GM12878 (cell line): ENCODE data around the gene PRR5L. TPM values are rescaled to one million over a fixed set of nuclear protein-coding genes. Genes with fewer than 3 reads are reported as not detected.

Experiments
- ATF3 ChIP-seq: IDR thresholded peaks from 2 replicates; pipeline ENCODE4 v1.6.1; 2011; ENCODE audit warnings: low read depth, mild to moderate bottlenecking, low read length, moderate library complexity, borderline replicate concordance; ENCODE audit errors: extremely low read depth
- BHLHE40 ChIP-seq, 2 experiments: fragments of 450-650 bp in 1 of 2; IDR thresholded peaks; 2 replicates each; pipeline ENCODE4 v1.6.1; 2011 to 2017; ENCODE audit warnings: low read depth in 2 of 2, borderline replicate concordance in 1 of 2, improper control_type of control experiment in 1 of 2, low read length in 1 of 2, mild to moderate bottlenecking in 1 of 2
- EED ChIP-seq: sonication (generic); IDR thresholded peaks from 2 replicates; pipeline ENCODE4 v1.6.1; 2016; ENCODE audit warnings: antibody characterized with exemption, low read depth
- EGR1 ChIP-seq, 2 experiments: IDR thresholded peaks; 1 replicate in 1 of 2; 2 replicates in 1 of 2; pipeline ENCODE4 v1.6.1; 2011 to 2012; ENCODE audit warnings: low read depth in 2 of 2, low read length in 2 of 2, borderline replicate concordance in 1 of 2, mild to moderate bottlenecking in 1 of 2, moderate library complexity in 1 of 2
- EZH2 ChIP-seq: IDR thresholded peaks from 2 replicates; pipeline ENCODE4 v1.6.1; 2012; ENCODE audit warnings: low read depth, mild to moderate bottlenecking, control low read depth, inconsistent platforms, low read length, borderline replicate concordance; ENCODE audit not compliant: control insufficient read depth
- HDAC6 ChIP-seq: fragments of 200-600 bp; sonication (generic); IDR thresholded peaks from one replicate; pipeline ENCODE4 v1.8.0; 2017; ENCODE audit warnings: antibody characterized with exemption; ENCODE audit not compliant: unreplicated experiment
- JUNB ChIP-seq: IDR thresholded peaks from 2 replicates; pipeline ENCODE4 v1.6.1; 2016; ENCODE audit warnings: antibody characterized with exemption, mild to moderate bottlenecking
- MTA2 ChIP-seq: fragments of 450-650 bp; IDR thresholded peaks from 2 replicates; pipeline ENCODE4 v1.6.1; 2016; ENCODE audit warnings: low read depth, mild to moderate bottlenecking, moderate library complexity
- MYB ChIP-seq: fragments of 150-350 bp; IDR thresholded peaks from 2 replicates; pipeline ENCODE4 v1.6.1; 2014; ENCODE audit warnings: mild to moderate bottlenecking, low read depth, low read length, borderline replicate concordance
- NR2F1 ChIP-seq: fragments of 450-650 bp; conservative IDR thresholded peaks from 2 replicates; pipeline ENCODE4 v1.6.1; 2017; ENCODE audit warnings: mild to moderate bottlenecking
- POLR2A ChIP-seq: IDR thresholded peaks from 2 replicates; pipeline ENCODE4 v1.6.1; 2011; ENCODE audit warnings: low read depth, mild to moderate bottlenecking, low read length
- RAD21 ChIP-seq: IDR thresholded peaks from 2 replicates; pipeline ENCODE4 v1.6.1; 2011; ENCODE audit warnings: mild to moderate bottlenecking, low read depth, low read length, moderate library complexity; ENCODE audit not compliant: insufficient read depth
- RAD51 ChIP-seq: fragments of 450-650 bp; IDR thresholded peaks from 2 replicates; pipeline ENCODE4 v1.6.1; 2016; ENCODE audit warnings: moderate library complexity, mild to moderate bottlenecking, inconsistent platforms
- RB1 ChIP-seq: fragments of 450-650 bp; formaldehyde crosslinking; IDR thresholded peaks from 2 replicates; pipeline ENCODE4 v1.6.1; 2017; ENCODE audit warnings: mild to moderate bottlenecking, borderline replicate concordance
- RBBP5 ChIP-seq: fragments of 200-600 bp; sonication (generic); conservative IDR thresholded peaks from 2 replicates; pipeline ENCODE4 v1.6.1; 2016
- SMC3 ChIP-seq: IDR thresholded peaks from 2 replicates; pipeline ENCODE4 v1.6.1; 2011; ENCODE audit warnings: low read length, improper control_type of control experiment, borderline replicate concordance
- SRF ChIP-seq, 2 experiments: IDR thresholded peaks; 2 replicates each; pipeline ENCODE4 v1.6.1; 2011; ENCODE audit warnings: low read depth in 2 of 2, low read length in 2 of 2, mild to moderate bottlenecking in 1 of 2, moderate library complexity in 1 of 2
- STAT1 ChIP-seq: fragments of 450-650 bp; conservative IDR thresholded peaks from 2 replicates; pipeline ENCODE4 v1.6.1; 2014; ENCODE audit warnings: antibody characterized with exemption, mild to moderate bottlenecking
- SUZ12 ChIP-seq: fragments of 200-600 bp; sonication (generic); IDR thresholded peaks from one replicate; pipeline ENCODE4 v1.6.1; 2018; ENCODE audit warnings: antibody characterized with exemption, mild to moderate bottlenecking; ENCODE audit not compliant: unreplicated experiment
- TAF1 ChIP-seq: IDR thresholded peaks from 2 replicates; pipeline ENCODE4 v1.6.1; 2011; ENCODE audit warnings: mild to moderate bottlenecking, low read depth, low read length, borderline replicate concordance
- ZNF207 ChIP-seq: fragments of 450-650 bp; IDR thresholded peaks from 2 replicates; pipeline ENCODE4 v1.6.1; 2014; ENCODE audit warnings: antibody characterized with exemption, mild to moderate bottlenecking, borderline replicate concordance
- ZNF24 ChIP-seq: fragments of 450-650 bp; IDR thresholded peaks from 2 replicates; pipeline ENCODE4 v1.6.1; 2017; ENCODE audit warnings: antibody characterized with exemption, mild to moderate bottlenecking
- polyA plus RNA-seq, 11 experiments: library from polyadenylated mRNA; depleted of rRNA in 4 of 11; unstranded in 6 of 11; stranded (reverse) in 5 of 11; fragments of >200 nt; fragmentation: Nextera tagmentation in 4 of 11; fragmentation: Illumina TruSeq in 1 of 11; extraction: Ambion mirVana in 4 of 11; extraction: Trizol in 1 of 11; gene quantifications; 1 replicate in 1 of 11; 2 replicates in 10 of 11; pipeline versions ENCODE4 v1.2.1 to v1.2.3, GENCODE V29; 2011 to 2016; ENCODE audit warnings: inconsistent platforms in 2 of 11, missing spikeins in 2 of 11, low read depth in 1 of 11
- total RNA-seq, 4 experiments: library from RNA; depleted of rRNA in 3 of 4; stranded (reverse); fragments of >200 nt in 3 of 4; fragmentation: Illumina TruSeq in 1 of 4; extraction: Trizol in 1 of 4; gene quantifications; 2 replicates each; pipeline versions ENCODE4 v1.2.1 to v1.2.3, GENCODE V29; 2013 to 2021
- TF ChIP-seq, protein P1 (sequence below): fragments of 450-650 bp; IDR thresholded peaks from 2 replicates; pipeline ENCODE4 v1.6.1; 2018; ENCODE audit warnings: borderline replicate concordance, mild to moderate bottlenecking; ENCODE audit not compliant: partially characterized antibody
- TF ChIP-seq, protein P2 (sequence below): IDR thresholded peaks from 2 replicates; pipeline ENCODE4 v1.6.1; 2011; ENCODE audit warnings: borderline replicate concordance, low read depth, mild to moderate bottlenecking, moderate library complexity, mixed read lengths, low read length; ENCODE audit not compliant: insufficient read depth; ENCODE audit errors: extremely low read length
- TF ChIP-seq, protein P3 (sequence below): IDR thresholded peaks from 2 replicates; pipeline ENCODE4 v1.6.1; 2011; ENCODE audit warnings: borderline replicate concordance, low read depth, mild to moderate bottlenecking, moderate library complexity, low read length; ENCODE audit not compliant: insufficient read depth, poor library complexity, severe bottlenecking

Gene PRR5L
- total and polyA plus RNA-seq, 10 of the 15 experiments (the other 5 are each of a cell fraction or from before 2014, with no cell fraction given): 0.11 to 4.2 (median 0.67) TPM; not detected in 1

GRCh38 chr11:36289226-36289852 lies 6.7 kb upstream of the PRR5L start, which contains the start of gene COMMD9 (continued):
- TF ChIP-seq RAD51: peak; percentile 100
- TF ChIP-seq JUNB: no peak
- TF ChIP-seq BHLHE40 (IDR thresholded peaks at IDR 0.05; ENCODE audit: borderline replicate concordance in 1 of 2, low read depth in 2 of 2, low read length in 1 of 2): peak in 1 of 2 experiments; percentile 87; a peak in 3 of 4 replicates
- TF ChIP-seq EED: no peak
- TF ChIP-seq, protein P1, sequence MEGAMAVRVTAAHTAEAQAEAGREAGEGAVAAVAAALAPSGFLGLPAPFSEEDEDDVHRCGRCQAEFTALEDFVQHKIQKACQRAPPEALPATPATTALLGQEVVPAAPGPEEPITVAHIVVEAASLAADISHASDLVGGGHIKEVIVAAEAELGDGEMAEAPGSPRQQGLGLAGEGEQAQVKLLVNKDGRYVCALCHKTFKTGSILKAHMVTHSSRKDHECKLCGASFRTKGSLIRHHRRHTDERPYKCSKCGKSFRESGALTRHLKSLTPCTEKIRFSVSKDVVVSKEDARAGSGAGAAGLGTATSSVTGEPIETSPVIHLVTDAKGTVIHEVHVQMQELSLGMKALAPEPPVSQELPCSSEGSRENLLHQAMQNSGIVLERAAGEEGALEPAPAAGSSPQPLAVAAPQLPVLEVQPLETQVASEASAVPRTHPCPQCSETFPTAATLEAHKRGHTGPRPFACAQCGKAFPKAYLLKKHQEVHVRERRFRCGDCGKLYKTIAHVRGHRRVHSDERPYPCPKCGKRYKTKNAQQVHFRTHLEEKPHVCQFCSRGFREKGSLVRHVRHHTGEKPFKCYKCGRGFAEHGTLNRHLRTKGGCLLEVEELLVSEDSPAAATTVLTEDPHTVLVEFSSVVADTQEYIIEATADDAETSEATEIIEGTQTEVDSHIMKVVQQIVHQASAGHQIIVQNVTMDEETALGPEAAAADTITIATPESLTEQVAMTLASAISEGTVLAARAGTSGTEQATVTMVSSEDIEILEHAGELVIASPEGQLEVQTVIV: no peak
- TF ChIP-seq SMC3: no peak
- peak; percentile 92 for TF ChIP-seq TAF1
- no peak for TF ChIP-seq MTA2
- TF ChIP-seq EGR1 (IDR thresholded peaks at IDR 0.05; ENCODE audit: borderline replicate concordance in 1 of 2, low read depth in 2 of 2, low read length in 2 of 2): peak in 1 of 2 experiments; percentile 12; a peak in 1 of 3 replicates
- 0 out of 2 replicates have a peak, but pooled peaks have one; percentile 54 for TF ChIP-seq ZNF207
- TF ChIP-seq ATF3: peak; percentile 99
- no peak for TF ChIP-seq RBBP5
- TF ChIP-seq STAT1: peak; percentile 91; the same call in 1 of the 2 replicates
- TF ChIP-seq, protein P2, sequence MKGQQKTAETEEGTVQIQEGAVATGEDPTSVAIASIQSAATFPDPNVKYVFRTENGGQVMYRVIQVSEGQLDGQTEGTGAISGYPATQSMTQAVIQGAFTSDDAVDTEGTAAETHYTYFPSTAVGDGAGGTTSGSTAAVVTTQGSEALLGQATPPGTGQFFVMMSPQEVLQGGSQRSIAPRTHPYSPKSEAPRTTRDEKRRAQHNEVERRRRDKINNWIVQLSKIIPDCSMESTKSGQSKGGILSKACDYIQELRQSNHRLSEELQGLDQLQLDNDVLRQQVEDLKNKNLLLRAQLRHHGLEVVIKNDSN: peak; percentile 99
- TF ChIP-seq POLR2A: peak; percentile 88
- TF ChIP-seq, protein P3, sequence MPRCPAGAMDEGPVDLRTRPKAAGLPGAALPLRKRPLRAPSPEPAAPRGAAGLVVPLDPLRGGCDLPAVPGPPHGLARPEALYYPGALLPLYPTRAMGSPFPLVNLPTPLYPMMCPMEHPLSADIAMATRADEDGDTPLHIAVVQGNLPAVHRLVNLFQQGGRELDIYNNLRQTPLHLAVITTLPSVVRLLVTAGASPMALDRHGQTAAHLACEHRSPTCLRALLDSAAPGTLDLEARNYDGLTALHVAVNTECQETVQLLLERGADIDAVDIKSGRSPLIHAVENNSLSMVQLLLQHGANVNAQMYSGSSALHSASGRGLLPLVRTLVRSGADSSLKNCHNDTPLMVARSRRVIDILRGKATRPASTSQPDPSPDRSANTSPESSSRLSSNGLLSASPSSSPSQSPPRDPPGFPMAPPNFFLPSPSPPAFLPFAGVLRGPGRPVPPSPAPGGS: no peak
- TF ChIP-seq ZNF24: no peak
- peak; percentile 61; the same call in 1 of the 2 replicates for TF ChIP-seq RB1
- TF ChIP-seq MYB: no peak
- no peak for TF ChIP-seq HDAC6
- TF ChIP-seq RAD21: peak; percentile 19; the same call in 1 of the 2 replicates
- TF ChIP-seq SUZ12: no peak
- TF ChIP-seq SRF (IDR thresholded peaks at IDR 0.05; ENCODE audit: low read depth in 2 of 2, low read length in 2 of 2): no peak
- no peak for TF ChIP-seq NR2F1
- TF ChIP-seq EZH2: no peak
